MM.1S (cell line): ENCODE measurements around the gene BICDL1.

Experiments used
- DNase-seq: peaks from one replicate; pipeline ENCODE4 v3.0.0-alpha.2; 2015
- H2AFZ ChIP-seq: fragments of 300-600 bp; sonication (generic); 2 replicates; pipeline ENCODE4 v1.6.0; 2016; ENCODE audit warnings: antibody characterized with exemption, low read length
- H3F3A ChIP-seq: fragments of 300-600 bp; sonication (generic); 2 replicates; pipeline ENCODE4 v1.6.1; 2016; ENCODE audit warnings: mild to moderate bottlenecking, antibody characterized with exemption, low read length, moderate library complexity, mixed read lengths; ENCODE audit not compliant: insufficient read depth
- H3K27ac ChIP-seq: fragments of 300-600 bp; sonication (generic); 2 replicates; pipeline ENCODE4 v1.5.1; 2016; ENCODE audit warnings: mild to moderate bottlenecking, low read length
- H3K27me3 ChIP-seq: fragments of 300-600 bp; sonication (generic); replicated peaks from 2 replicates; pipeline ENCODE4 v1.6.0; 2016; ENCODE audit warnings: low read length; ENCODE audit not compliant: insufficient read depth
- H3K36me3 ChIP-seq: fragments of 300-600 bp; sonication (generic); replicated peaks from 2 replicates; pipeline ENCODE4 v1.6.1; 2016; ENCODE audit warnings: mild to moderate bottlenecking, low read length, mixed read lengths; ENCODE audit not compliant: insufficient read depth
- H3K4me1 ChIP-seq: fragments of 300-600 bp; sonication (generic); 2 replicates; pipeline ENCODE4 v1.6.1; 2016; ENCODE audit warnings: low read length, mixed read lengths
- H3K4me2 ChIP-seq: fragments of 300-600 bp; sonication (generic); 2 replicates; pipeline ENCODE4 v1.6.0; 2016; ENCODE audit warnings: low read depth, low read length
- H3K4me3 ChIP-seq: fragments of 300-600 bp; sonication (generic); 2 replicates; pipeline ENCODE4 v1.5.1; 2016; ENCODE audit warnings: low read length, mixed read lengths
- H3K79me2 ChIP-seq: fragments of 300-600 bp; sonication (generic); 2 replicates; pipeline ENCODE4 v1.6.1; 2016; ENCODE audit warnings: mixed run types, low read length, mixed read lengths
- H3K9ac ChIP-seq: fragments of 300-600 bp; sonication (generic); 2 replicates; pipeline ENCODE4 v1.6.1; 2016; ENCODE audit warnings: low read length, mixed read lengths
- H3K9me2 ChIP-seq: fragments of 300-600 bp; sonication (generic); replicated peaks from 2 replicates; pipeline ENCODE4 v1.6.1; 2016; ENCODE audit warnings: mild to moderate bottlenecking, low read length, mixed read lengths; ENCODE audit not compliant: insufficient read depth
- H3K9me3 ChIP-seq: fragments of 300-600 bp; sonication (generic); replicated peaks from 2 replicates; pipeline ENCODE4 v1.6.1; 2016; ENCODE audit warnings: mild to moderate bottlenecking, low read length, mixed read lengths; ENCODE audit not compliant: insufficient read depth
- H4K20me1 ChIP-seq: fragments of 300-600 bp; sonication (generic); 2 replicates; pipeline ENCODE4 v1.6.1; 2016; ENCODE audit warnings: mild to moderate bottlenecking, low read length, moderate library complexity, mixed read lengths; ENCODE audit not compliant: insufficient read depth
- CTCF ChIP-seq: fragments of 300-600 bp; sonication (generic); IDR thresholded peaks from 2 replicates; pipeline ENCODE4 v1.5.1; 2016; ENCODE audit warnings: antibody characterized with exemption, low read length, mixed read lengths
- EZH2 ChIP-seq: fragments of 300-600 bp; sonication (generic); optimal IDR thresholded peaks from 2 replicates; pipeline ENCODE3; 2017; ENCODE audit warnings: low read depth, mild to moderate bottlenecking, antibody characterized with exemption, low read length, mixed read lengths
- EZH2phosphoT487 ChIP-seq: fragments of 300-600 bp; sonication (generic); IDR thresholded peaks from 2 replicates; pipeline ENCODE4 v1.6.1; 2018; ENCODE audit warnings: antibody characterized with exemption, low read length

Gene BICDL1

DNA sequence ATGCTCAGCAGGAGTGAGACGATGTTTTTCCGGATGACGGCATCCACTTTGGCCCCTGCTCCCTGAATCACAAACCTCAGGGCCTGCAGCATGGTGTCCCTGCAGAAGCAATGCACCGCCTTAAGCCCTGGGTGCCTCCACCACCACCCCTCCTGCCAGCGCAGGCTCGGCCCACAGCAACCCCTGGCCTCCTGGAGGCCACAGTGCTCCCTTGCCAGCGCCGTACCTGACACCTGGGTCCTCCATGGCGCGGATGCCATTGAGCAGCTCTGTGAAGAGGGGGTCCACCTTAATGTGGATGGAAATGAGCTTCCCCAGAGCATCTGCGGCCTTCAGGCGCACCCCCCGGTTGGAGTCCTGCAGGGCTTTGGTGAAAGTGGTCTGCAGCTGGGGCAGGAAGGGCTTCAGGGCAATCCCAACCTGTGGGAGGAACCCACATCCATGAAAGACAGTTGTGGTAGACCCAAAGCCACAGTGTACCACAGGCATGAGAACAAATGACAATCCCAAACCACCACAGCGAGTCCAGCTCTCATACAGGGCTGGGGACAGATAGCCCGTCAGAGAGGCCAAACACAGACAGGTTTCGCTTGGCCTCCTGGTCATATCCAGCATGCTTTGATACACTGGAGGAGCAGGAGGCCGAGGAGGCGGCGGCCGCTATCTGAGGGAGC, 145.4 kb downstream of the BICDL1 start:
- Histone ChIP-seq H3K27ac (no peak overlapping the region), H3K79me2 (peaks cover 9% of the 10 kb centered on the region; the same call in 1 of the 2 replicates), H3K9me3 (no peaks in the 10 kb centered on the region), H3K4me2 (no peak overlapping the region), H3K9me2 (no peaks in the 10 kb centered on the region), H4K20me1 (no peaks in the 10 kb centered on the region; the same call in 1 of the 2 replicates), H3K27me3 (no peaks in the 10 kb centered on the region), H2AFZ (no peak overlapping the region), H3K4me1 (peaks cover 34% of the 10 kb centered on the region), H3K4me3 (no peak overlapping the region), H3K9ac (no peak overlapping the region), H3F3A (peaks cover 23% of the 10 kb centered on the region), H3K36me3 (no peaks in the 10 kb centered on the region)
- no peak for DNase-seq
- TF ChIP-seq EZH2 (no peak), EZH2phosphoT487 (no peak), CTCF (no peak)

DNA sequence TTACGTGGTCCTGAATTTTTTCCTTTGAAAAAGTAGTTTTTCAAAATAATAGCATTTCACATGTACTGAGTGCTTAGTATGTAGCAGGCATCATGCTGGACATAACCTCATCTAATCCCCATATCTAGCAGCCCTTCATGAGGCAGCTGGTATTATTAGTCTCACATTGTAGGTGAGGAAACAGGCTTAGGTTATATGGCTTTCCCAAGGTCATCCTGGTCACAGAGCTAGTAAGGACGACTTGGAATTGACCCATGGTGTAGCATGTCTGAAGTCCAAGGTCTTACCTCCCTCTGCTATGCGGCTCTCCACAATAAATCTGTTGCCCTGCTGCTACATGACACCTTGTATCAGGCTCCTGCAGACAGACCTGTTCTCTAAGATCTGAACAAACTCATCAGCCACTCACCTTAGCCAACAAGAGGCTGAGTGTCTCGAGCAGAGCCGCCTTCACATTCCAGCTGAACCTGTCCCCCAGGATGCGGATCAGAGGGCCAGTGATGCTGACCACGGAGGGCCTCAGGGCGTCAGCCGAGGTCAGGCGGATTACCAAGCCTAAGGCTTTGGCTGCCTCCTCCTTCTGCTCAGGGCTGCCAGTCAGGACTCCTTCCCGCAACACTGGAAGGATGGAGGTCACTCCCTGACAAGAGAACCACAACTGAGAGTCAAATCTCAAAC, 147.2 kb downstream of the BICDL1 start:
- Histone ChIP-seq H3K36me3 (no peaks in the 10 kb centered on the region), H3K9me3 (no peaks in the 10 kb centered on the region), H3K27me3 (no peaks in the 10 kb centered on the region), H3K9ac (no peak overlapping the region), H3K27ac (no peak overlapping the region), H4K20me1 (no peaks in the 10 kb centered on the region; the same call in 1 of the 2 replicates), H3K79me2 (peaks cover 9% of the 10 kb centered on the region; the same call in 1 of the 2 replicates), H2AFZ (no peak overlapping the region), H3K9me2 (no peaks in the 10 kb centered on the region), H3F3A (peaks cover 23% of the 10 kb centered on the region), H3K4me1 (peaks cover 34% of the 10 kb centered on the region), H3K4me3 (no peak overlapping the region), H3K4me2 (no peak overlapping the region)
- TF ChIP-seq EZH2 = no peak
- no peak for TF ChIP-seq EZH2phosphoT487
- no peak for TF ChIP-seq CTCF
- no peak for DNase-seq

GRCh38 chr12:120137833-120138232, 148.8 kb downstream of the BICDL1 start:
- no peak for TF ChIP-seq CTCF
- no peak for TF ChIP-seq EZH2phosphoT487
- no peak for TF ChIP-seq EZH2
- Histone ChIP-seq H3K4me1 (peaks cover 22% of the 10 kb centered on the region), H3K4me2 (no peak overlapping the region), H4K20me1 (no peaks in the 10 kb centered on the region; the same call in 1 of the 2 replicates), H3F3A (peaks cover 21% of the 10 kb centered on the region), H3K9ac (no peak overlapping the region), H3K79me2 (no peaks in the 10 kb centered on the region; the same call in 1 of the 2 replicates), H3K9me3 (no peaks in the 10 kb centered on the region), H3K9me2 (no peaks in the 10 kb centered on the region), H3K27ac (no peak overlapping the region), H3K36me3 (no peaks in the 10 kb centered on the region), H3K4me3 (no peak overlapping the region), H2AFZ (no peak overlapping the region), H3K27me3 (no peaks in the 10 kb centered on the region)
- DNase-seq = no peak
